ENCODE results near the gene DLG5.

The DLG5 gene

DNA sequence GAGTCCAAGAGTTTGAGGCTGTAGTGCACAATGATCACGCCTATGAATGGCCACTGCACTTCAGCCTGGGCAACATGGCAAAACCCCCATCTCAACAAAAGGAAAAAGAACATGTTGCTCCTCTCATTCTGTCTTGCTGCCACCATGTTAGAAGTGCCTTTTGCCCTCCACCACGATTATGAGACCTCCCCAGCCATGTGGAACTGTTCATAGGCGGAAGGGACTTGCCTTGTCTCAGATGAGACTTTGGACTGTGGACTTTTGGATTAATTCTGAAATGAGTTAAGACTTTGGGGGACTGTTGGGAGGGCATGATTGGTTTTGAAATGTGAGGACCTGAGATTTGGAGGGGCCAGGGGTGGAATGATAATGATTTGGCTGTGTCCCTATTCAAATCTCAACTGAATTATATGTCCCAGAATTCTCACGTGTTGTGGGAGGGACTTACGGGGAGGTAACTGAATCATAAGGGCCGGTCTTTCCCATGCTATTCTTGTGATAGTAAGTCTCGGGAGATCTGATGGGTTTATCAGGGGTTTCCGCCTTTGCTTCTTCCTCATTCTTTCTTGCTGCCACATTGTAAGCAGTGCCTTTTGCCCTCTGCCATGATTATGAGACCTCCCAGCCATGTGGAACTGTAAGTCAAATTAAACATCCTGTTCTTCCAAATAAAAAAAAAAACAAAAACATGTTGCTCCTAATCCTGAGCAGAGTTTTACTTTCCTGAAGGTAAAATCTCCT lies 22.3 kb downstream of the DLG5 start:
- no peak for DNase-seq
- TF ChIP-seq, protein P1, sequence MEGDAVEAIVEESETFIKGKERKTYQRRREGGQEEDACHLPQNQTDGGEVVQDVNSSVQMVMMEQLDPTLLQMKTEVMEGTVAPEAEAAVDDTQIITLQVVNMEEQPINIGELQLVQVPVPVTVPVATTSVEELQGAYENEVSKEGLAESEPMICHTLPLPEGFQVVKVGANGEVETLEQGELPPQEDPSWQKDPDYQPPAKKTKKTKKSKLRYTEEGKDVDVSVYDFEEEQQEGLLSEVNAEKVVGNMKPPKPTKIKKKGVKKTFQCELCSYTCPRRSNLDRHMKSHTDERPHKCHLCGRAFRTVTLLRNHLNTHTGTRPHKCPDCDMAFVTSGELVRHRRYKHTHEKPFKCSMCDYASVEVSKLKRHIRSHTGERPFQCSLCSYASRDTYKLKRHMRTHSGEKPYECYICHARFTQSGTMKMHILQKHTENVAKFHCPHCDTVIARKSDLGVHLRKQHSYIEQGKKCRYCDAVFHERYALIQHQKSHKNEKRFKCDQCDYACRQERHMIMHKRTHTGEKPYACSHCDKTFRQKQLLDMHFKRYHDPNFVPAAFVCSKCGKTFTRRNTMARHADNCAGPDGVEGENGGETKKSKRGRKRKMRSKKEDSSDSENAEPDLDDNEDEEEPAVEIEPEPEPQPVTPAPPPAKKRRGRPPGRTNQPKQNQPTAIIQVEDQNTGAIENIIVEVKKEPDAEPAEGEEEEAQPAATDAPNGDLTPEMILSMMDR (IDR thresholded peaks at IDR 0.05; ENCODE audit: low read depth, low read length) = no peak
- peaks cover 3% of the 10 kb centered on the region; the same call in 1 of the 2 replicates for H3K4me1 ChIP-seq
- H3K27me3 ChIP-seq = no peaks in the 10 kb centered on the region
- H3K9me3 ChIP-seq = no peaks in the 10 kb centered on the region
- H3K4me3 ChIP-seq (ENCODE audit: low read depth, low read length) = no peak overlapping the region
- no peaks in the 10 kb centered on the region for H3K36me3 ChIP-seq

DNA sequence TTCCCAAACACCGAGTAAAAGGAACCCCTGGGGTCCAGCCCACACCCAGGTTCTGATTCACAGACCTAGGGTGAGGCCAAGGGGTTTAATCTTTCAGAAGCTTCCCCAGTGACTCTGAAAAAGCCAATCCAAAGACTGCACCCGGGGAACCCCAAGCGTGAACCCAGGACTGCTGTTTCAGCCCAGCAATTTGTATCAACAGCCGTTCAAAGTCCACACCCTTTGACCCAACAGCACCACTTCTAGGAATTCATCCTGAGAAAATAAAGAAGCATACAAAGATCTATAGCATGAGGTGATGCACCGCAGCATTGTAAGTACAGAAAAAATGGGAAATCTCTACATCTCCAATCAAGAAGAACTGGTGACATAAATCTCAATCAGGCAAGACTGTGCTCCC lies 24.4 kb downstream of the DLG5 start:
- TF ChIP-seq, protein P1 (IDR thresholded peaks at IDR 0.05; ENCODE audit: low read depth, low read length) = no peak
- no peak overlapping the region for H3K4me3 ChIP-seq (ENCODE audit: low read depth, low read length)
- H3K9me3 ChIP-seq = no peaks in the 10 kb centered on the region
- no peaks in the 10 kb centered on the region for H3K27me3 ChIP-seq
- no peak for DNase-seq
- no peaks in the 10 kb centered on the region for H3K36me3 ChIP-seq
- peaks cover 8% of the 10 kb centered on the region for H3K4me1 ChIP-seq

DNA sequence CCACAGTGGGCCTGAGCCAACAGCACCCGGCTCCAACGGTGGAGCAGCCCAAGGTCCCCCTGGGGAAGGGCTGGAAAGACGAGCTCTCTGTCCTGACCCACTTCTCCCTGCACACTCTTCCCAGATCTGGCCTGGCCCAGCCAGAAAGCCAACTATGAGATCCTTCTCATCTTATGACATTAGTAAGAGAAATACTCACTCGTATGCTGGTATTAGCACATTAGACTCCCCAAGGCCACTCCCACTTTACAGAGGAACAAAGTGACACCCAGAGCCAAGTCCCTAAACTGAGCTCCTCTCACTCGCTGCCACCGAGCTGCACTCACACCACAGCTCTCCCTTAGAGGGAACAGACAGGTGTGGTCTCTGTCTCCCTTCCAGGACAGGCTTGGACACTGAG lies 24.8 kb downstream of the DLG5 start:
- no peak for DNase-seq
- no peaks in the 10 kb centered on the region for H3K9me3 ChIP-seq
- TF ChIP-seq, protein P1 (IDR thresholded peaks at IDR 0.05; ENCODE audit: low read depth, low read length) = no peak
- no peaks in the 10 kb centered on the region for H3K36me3 ChIP-seq
- H3K4me3 ChIP-seq (ENCODE audit: low read depth, low read length) = no peak overlapping the region
- H3K27me3 ChIP-seq = no peaks in the 10 kb centered on the region
- H3K4me1 ChIP-seq = peaks cover 8% of the 10 kb centered on the region

DNA sequence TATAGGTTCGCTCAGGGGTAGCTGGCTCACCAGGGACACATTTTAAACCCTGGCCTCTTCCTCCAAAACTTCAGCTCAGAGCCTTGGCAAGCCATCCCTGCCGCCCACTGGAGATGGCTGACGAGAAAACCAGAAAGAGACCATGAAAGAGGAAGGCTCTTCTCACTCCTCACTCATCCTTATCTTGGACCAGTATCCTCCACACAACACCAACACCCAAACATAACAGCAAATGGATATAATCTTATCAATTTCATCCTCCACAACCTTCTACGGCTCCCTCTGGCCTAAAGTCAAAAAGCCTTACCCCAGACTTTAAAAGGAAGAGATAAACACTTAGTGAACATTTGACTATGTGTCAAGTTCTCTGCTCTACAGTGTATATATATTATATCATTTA lies 26.9 kb downstream of the DLG5 start:
- Histone ChIP-seq H3K36me3 (no peaks in the 10 kb centered on the region), H3K4me3 (ENCODE audit: low read depth, low read length) (no peak overlapping the region), H3K4me1 (peaks cover 8% of the 10 kb centered on the region), H3K27me3 (no peaks in the 10 kb centered on the region), H3K9me3 (no peaks in the 10 kb centered on the region)
- TF ChIP-seq, protein P1 (IDR thresholded peaks at IDR 0.05; ENCODE audit: low read depth, low read length) = no peak
- DNase-seq = no peak

DNA sequence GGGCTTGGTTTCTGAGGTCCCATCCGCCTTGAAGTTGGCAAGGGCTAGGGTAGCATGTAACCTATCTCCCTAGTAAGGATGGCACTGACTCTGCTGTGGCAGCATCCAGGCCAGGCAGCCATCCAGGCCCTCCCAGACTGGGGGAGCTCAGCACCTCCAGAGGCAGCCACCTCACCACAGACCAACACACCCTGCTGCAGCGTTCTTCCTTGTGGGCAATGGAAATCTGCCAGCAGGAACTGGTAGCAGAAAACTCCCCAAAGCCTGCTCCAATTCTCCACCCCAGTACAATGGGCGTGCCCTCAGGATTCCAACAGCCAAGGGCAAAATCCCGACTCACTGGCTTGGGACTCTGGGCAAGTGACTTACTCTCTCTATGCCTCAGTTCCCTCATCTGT lies 27.5 kb downstream of the DLG5 start:
- Histone ChIP-seq H3K4me1 (peaks cover 8% of the 10 kb centered on the region), H3K36me3 (no peaks in the 10 kb centered on the region), H3K4me3 (ENCODE audit: low read depth, low read length) (no peak overlapping the region), H3K27me3 (no peaks in the 10 kb centered on the region), H3K9me3 (no peaks in the 10 kb centered on the region)
- no peak for DNase-seq
- TF ChIP-seq, protein P1 (IDR thresholded peaks at IDR 0.05; ENCODE audit: low read depth, low read length) = no peak

DNA sequence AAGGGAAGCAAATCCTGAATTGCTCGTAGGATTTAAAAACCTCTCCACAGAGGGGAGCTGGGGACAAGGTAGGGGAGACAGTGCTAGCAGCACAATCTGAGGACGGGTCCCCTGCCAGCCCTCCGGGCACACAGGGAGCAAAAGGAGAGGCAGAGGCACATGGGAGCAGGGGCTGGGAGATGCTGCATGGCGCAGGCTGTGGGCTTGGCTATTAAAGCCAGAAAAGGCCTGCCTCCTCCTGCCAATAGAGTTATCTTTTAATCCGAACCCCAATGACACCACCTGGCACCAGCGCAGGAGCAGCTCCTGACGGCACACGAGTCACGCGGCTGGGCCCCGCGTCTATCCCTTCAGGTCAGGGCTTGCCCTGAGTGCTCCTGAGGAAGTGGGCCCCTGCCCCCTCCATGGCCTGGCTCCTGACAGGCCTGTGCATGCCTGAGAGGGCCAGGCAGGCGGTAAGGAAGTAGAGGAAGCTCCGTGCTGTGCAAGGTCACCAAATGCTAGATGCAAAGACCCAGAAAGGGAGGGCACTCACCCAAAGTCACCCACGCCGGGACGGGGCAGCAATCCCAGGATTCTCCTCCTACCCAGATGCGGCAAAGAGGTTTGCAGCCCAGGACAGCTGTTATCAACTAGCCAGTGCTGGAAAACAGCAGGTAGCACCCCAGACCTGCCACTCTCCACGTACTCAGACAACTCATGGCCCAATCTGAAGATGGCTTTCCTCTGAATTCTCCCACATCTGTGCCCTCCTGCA lies 28.1 kb downstream of the DLG5 start:
- TF ChIP-seq, protein P1 (IDR thresholded peaks at IDR 0.05; ENCODE audit: low read depth, low read length) = no peak
- no peaks in the 10 kb centered on the region for H3K27me3 ChIP-seq
- H3K4me3 ChIP-seq (ENCODE audit: low read depth, low read length) = no peak overlapping the region
- peak; percentile 43 for DNase-seq
- no peaks in the 10 kb centered on the region for H3K9me3 ChIP-seq
- H3K36me3 ChIP-seq = no peaks in the 10 kb centered on the region
- H3K4me1 ChIP-seq = peaks cover 8% of the 10 kb centered on the region
